ENCODE data around the gene TIAM2.
"Not testable (repeated sequence)": the region's sequence is repeated elsewhere in the genome, so short reads cannot be mapped to it uniquely, and the experiment has no call there.

The TIAM2 gene

DNA sequence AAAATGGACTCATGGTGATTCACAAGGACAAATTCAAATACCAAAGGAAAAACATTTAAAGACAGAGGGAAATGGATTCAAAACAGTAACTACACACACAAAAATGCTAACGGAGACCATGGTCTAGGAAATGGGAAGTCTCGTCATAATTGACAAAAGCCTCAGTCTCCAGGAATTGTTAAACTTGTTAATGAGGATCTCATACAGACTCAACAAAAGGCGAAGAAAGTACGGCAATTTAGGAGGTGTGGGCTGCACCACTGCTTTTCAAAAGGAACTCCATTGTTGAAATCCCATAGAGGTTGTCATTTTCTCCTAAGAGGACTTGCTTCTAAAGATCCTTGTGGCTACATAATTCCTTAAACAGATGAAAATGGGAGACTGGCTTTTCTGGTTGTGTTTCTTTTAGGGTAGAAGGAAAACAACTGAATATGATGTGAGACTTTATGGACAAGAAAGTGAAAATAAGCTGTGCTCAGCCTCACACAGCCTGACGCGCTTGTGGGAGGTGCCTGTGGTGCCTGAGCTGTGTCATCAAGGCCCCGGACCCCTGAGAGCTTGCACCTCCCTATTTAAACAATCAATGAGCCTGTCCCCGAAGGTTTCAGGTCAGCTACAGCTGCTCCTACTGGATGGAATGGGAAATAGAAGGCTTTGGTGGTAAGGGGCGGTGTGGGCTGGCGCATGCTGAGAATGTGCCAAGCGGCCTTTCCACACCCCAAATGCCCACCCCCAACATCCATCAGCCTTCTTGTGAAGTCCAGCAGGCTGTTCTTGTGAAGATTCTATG, 266.2 kb downstream of the TIAM2 start:
- no peak overlapping the region for H3K9ac ChIP-seq (ENCODE audit: low read depth, low read length)
- no peaks in the 10 kb centered on the region for H3K9me3 ChIP-seq (ENCODE audit: insufficient read depth, low read depth, low read length)
- H3K4me3 ChIP-seq (ENCODE audit: low read length): no peak overlapping the region
- H3K36me3 ChIP-seq (ENCODE audit: insufficient read depth, low read depth, low read length): peaks cover 69% of the 10 kb centered on the region
- peaks cover 18% of the 10 kb centered on the region for H3K4me1 ChIP-seq (ENCODE audit: insufficient read depth, low read length)
- H3K27me3 ChIP-seq (ENCODE audit: insufficient read depth, low read length): no peaks in the 10 kb centered on the region
- no peak overlapping the region for H3K27ac ChIP-seq (ENCODE audit: low read length)

DNA sequence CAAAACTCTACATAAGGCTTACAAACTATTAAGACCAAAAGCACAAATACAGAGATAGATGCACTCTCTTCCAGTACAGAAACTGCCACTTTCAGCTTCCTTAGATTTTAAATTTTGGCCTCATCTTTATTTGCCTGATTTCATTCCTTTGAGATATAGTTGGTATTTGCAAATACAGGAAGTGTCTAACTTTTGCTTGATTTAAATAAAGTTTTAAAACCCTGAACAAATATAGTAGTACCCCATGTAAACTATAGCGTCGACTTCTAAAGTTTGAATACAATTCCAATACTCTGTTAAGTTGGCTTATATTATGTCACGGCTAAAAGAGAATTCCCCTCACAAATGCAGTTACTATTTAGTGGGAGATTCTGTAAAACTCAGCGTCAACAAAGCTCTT, 267.5 kb downstream of the TIAM2 start:
- peaks cover 18% of the 10 kb centered on the region for H3K4me1 ChIP-seq (ENCODE audit: insufficient read depth, low read length)
- no peak overlapping the region for H3K4me3 ChIP-seq (ENCODE audit: low read length)
- no peaks in the 10 kb centered on the region for H3K9me3 ChIP-seq (ENCODE audit: insufficient read depth, low read depth, low read length)
- H3K36me3 ChIP-seq (ENCODE audit: insufficient read depth, low read depth, low read length): peaks cover 66% of the 10 kb centered on the region
- H3K27me3 ChIP-seq (ENCODE audit: insufficient read depth, low read length): no peaks in the 10 kb centered on the region
- H3K9ac ChIP-seq (ENCODE audit: low read depth, low read length): no peak overlapping the region
- H3K27ac ChIP-seq (ENCODE audit: low read length): no peak overlapping the region

DNA sequence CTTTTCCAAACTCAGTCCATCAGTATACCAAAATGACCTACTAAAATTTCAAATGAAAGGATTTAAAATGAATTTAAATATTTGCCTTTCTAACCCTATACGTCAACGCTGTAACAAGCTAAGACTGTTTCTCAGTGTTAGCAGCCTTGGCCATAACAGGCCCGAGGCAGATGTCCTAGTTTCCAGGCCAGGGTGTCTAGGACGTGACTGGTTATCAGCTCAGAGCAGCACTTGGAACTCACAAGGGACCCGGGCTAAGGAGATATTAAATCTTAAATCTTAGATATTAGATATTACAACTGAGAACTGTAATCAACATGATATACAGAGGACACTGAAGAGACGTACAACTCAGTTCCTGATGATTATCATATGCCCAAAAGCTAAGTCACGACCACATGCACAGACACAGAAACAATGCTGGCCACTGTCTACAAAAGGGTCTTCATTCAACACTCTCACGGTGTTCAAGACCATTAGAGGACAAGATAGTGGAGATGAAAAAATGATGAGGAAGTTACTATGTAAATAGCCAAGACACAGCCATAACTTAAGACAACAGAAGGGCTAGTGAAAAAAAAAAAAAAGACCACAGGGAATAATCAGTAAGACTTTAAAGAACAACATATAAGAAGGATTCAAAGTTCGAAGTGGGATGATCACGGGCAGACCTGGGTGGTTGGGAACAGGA, 268.4 kb downstream of the TIAM2 start, which contains the start of gene CLDN20:
Gene CLDN20, plus strand, starts transcription at position 641 of the 691 bp plus-strand sequence. CDS start 11,707 bp downstream, outside the sequence.
- peaks cover 58% of the 10 kb centered on the region for H3K36me3 ChIP-seq (ENCODE audit: insufficient read depth, low read depth, low read length)
- H3K9me3 ChIP-seq (ENCODE audit: insufficient read depth, low read depth, low read length): no peaks in the 10 kb centered on the region
- H3K4me3 ChIP-seq (ENCODE audit: low read length): no peak within 1 kb of the TSS; the same call in 1 of the 2 replicates
- H3K27me3 ChIP-seq (ENCODE audit: insufficient read depth, low read length): no peaks in the 10 kb centered on the region
- no peak within 1 kb of the TSS for H3K9ac ChIP-seq (ENCODE audit: low read depth, low read length)
- peaks cover 22% of the 10 kb centered on the region for H3K4me1 ChIP-seq (ENCODE audit: insufficient read depth, low read length)
- H3K27ac ChIP-seq (ENCODE audit: low read length): peak within 1 kb of the TSS; percentile 30

DNA sequence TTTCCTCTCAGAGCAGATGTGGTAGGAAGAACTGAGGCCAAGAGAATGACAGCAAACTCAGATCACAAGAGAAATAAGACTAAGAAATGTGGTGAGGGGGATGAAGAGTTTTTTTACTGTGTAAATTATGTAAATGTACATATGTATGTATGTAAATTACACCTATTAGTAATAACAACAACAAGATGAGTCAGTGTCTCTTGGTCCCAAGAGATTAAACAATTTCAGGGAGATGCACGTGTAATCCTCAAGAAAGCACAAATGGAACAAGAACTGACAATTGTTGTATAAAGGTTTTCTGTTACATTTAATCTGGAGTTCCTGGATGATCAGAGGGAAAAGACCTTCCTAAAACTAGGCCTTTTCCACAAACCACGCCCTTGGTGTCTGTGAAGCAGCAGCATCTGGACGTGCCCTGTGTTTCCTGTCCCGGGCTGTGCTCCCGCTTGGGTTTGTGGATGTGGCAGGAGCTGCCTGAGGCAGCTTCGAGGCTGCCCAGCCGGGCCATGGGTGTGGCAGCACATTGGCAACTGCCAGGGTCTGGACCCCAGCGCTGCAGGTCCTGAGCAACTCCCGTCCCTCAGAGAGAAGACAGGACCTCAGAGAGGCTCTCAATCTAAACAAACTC, 269.7 kb downstream of the TIAM2 start:
- peaks cover 49% of the 10 kb centered on the region for H3K36me3 ChIP-seq (ENCODE audit: insufficient read depth, low read depth, low read length)
- H3K4me3 ChIP-seq (ENCODE audit: low read length): no peak overlapping the region; the same call in 1 of the 2 replicates
- H3K27me3 ChIP-seq (ENCODE audit: insufficient read depth, low read length): no peaks in the 10 kb centered on the region
- H3K9me3 ChIP-seq (ENCODE audit: insufficient read depth, low read depth, low read length): no peaks in the 10 kb centered on the region
- no peak overlapping the region for H3K9ac ChIP-seq (ENCODE audit: low read depth, low read length)
- H3K4me1 ChIP-seq (ENCODE audit: insufficient read depth, low read length): peaks cover 25% of the 10 kb centered on the region
- peak overlapping the region; percentile 30 for H3K27ac ChIP-seq (ENCODE audit: low read length)

DNA sequence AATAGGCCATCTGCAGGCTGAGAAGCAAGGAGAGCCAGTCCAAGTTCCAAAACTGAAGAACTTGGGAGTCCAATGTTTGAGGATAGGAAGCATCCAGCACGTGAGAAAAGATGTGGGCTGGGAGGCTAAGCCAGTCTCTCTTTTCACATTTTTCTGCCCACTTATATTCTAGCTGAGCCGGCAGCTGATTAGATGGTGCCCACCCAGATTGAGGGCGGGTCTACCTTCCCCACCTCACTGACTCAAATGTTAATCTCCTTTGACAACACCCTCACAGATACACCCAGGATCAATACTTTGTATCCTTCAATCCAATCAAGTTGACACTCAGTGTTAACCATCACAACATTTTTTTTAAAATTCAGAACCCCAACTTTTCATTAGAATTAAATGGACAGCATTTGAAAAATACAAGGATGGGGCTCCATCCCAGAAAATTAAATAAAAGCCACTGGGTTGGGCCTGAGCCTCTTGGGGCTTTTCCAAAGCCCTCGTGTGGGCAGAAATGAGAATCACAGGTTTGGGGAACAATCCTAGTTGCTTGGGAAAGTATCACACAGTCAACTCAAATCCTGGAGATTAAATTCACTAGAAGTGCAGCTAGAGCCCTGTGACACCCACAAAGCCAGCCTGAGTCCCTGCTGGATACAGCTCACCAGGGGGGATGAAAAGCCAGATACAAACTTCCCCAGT, 270.9 kb downstream of the TIAM2 start:
- H3K4me3 ChIP-seq (ENCODE audit: low read length): no peak overlapping the region
- no peak overlapping the region for H3K27ac ChIP-seq (ENCODE audit: low read length)
- peaks cover 43% of the 10 kb centered on the region for H3K36me3 ChIP-seq (ENCODE audit: insufficient read depth, low read depth, low read length)
- H3K27me3 ChIP-seq (ENCODE audit: insufficient read depth, low read length): no peaks in the 10 kb centered on the region
- H3K9me3 ChIP-seq (ENCODE audit: insufficient read depth, low read depth, low read length): no peaks in the 10 kb centered on the region
- H3K4me1 ChIP-seq (ENCODE audit: insufficient read depth, low read length): peaks cover 25% of the 10 kb centered on the region
- H3K9ac ChIP-seq (ENCODE audit: low read depth, low read length): no peak overlapping the region

DNA sequence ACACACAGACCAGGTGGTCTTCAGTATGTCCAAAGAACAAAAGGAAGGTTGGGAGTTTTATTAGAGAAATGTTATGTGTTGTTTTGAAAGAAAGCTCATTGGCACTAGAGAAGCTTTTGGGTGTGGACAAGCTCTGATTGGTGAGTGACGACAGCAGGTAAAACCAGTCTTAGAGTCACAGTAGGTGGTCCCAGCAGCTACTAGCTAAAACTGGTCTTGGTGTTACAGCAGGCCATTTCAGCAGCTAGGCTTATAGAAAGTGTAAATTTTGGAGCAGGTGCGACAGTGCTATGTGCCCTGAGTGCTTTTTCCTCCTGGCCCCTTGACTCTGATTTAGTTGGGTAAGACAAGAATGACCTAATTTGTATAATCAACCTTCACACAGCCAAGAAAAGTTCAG, 272.3 kb downstream of the TIAM2 start:
- Histone ChIP-seq H3K27me3 (ENCODE audit: insufficient read depth, low read length) (no peaks in the 10 kb centered on the region), H3K4me3 (ENCODE audit: low read length) (no peak overlapping the region), H3K4me1 (ENCODE audit: insufficient read depth, low read length) (peaks cover 24% of the 10 kb centered on the region), H3K27ac (ENCODE audit: low read length) (no peak overlapping the region), H3K9ac (ENCODE audit: low read depth, low read length) (no peak overlapping the region), H3K36me3 (ENCODE audit: insufficient read depth, low read depth, low read length) (peaks cover 45% of the 10 kb centered on the region), H3K9me3 (ENCODE audit: insufficient read depth, low read depth, low read length) (no peaks in the 10 kb centered on the region)

DNA sequence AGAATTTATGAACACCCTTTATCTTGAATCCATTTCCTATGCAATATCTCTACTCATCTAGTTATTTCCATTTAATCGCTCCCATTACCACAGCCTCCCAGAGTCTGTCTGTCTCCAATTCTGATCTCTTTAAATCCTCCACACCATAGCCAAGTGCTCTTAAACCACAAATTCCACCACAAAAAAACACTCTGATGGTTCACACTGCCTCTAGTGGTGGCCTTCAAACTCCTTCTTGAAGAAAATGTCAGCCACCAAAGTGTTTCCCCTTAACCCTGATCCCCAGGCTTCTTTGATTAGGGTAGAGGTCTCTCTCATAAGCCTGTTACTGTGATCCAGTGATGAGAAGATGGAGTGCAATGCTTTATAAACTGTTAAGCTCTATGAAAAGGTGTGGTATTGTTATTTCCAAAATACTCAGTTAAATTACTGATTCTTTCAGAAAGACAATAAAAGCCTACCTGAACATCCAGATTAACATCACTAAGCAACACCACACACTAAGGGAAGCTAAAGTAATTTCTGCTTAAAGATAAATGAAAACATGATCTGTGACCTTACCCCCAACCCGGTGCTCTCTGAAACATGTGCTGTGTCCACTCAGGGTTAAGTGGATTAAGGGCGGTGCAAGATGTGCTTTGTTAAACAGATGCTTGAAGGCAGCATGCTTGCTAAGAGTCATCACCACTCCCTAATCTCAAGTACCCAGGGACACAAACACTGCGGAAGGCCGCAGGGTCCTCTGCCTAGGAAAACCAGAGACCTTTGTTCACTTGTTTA, 273.2 kb downstream of the TIAM2 start:
- not testable (repeated sequence) for H3K27me3 ChIP-seq (ENCODE audit: insufficient read depth, low read length); H3K4me3 ChIP-seq (ENCODE audit: low read length); H3K9ac ChIP-seq (ENCODE audit: low read depth, low read length); H3K9me3 ChIP-seq (ENCODE audit: insufficient read depth, low read depth, low read length)
- peaks cover 29% of the 10 kb centered on the region for H3K4me1 ChIP-seq (ENCODE audit: insufficient read depth, low read length)
- peaks cover 51% of the 10 kb centered on the region for H3K36me3 ChIP-seq (ENCODE audit: insufficient read depth, low read depth, low read length)
- peak overlapping the region; percentile 29 for H3K27ac ChIP-seq (ENCODE audit: low read length)

DNA sequence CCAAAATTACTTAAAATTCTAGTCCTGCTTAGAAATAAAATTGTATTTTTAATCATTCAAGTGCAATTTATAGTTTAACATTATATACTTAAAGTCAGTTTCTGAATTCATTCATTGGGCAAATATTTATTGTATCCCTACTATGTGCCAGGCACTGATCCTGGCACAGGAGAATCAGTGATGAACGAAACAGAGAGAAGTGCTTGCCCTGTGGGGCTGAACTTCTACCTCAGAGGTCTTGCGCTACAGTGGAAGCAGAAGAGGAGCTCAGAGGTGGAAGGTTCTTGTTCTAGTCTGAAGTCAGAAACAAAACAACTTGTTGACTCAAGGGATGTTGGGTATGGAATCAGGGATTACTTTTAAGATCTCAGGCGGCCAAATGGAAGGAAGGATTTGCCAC, 274.6 kb downstream of the TIAM2 start:
- Histone ChIP-seq H3K36me3 (ENCODE audit: insufficient read depth, low read depth, low read length) (peaks cover 39% of the 10 kb centered on the region), H3K9me3 (ENCODE audit: insufficient read depth, low read depth, low read length) (no peaks in the 10 kb centered on the region), H3K4me3 (ENCODE audit: low read length) (no peak overlapping the region), H3K27ac (ENCODE audit: low read length) (no peak overlapping the region), H3K4me1 (ENCODE audit: insufficient read depth, low read length) (peaks cover 34% of the 10 kb centered on the region), H3K27me3 (ENCODE audit: insufficient read depth, low read length) (no peaks in the 10 kb centered on the region), H3K9ac (ENCODE audit: low read depth, low read length) (no peak overlapping the region)

DNA sequence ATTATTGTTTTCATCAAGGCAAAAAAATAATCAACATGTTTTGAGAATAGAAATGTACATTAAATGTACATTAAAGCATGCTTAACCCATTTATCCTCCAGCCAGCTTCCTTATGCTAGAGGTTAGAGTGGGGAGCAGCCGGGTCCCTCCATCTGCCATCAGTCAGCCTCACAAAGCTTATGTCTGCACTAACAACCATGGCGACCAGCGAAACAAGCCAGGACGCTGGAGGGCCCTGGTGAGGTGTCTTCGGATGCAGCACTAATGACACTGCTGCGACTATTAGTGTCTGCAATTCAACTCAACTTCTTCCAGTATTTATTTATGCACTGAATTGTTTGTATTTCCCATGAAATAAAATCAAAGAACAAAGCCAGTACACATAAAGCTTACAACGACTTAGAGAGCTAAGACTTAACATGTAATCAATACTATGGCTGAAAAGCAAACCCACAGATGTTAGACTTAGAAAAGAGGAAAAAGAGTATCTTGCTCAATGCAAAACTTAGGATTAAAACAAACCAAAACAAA, 275.5 kb downstream of the TIAM2 start:
- Histone ChIP-seq H3K9me3 (ENCODE audit: insufficient read depth, low read depth, low read length) (no peaks in the 10 kb centered on the region), H3K36me3 (ENCODE audit: insufficient read depth, low read depth, low read length) (peaks cover 39% of the 10 kb centered on the region), H3K4me1 (ENCODE audit: insufficient read depth, low read length) (peaks cover 33% of the 10 kb centered on the region), H3K4me3 (ENCODE audit: low read length) (no peak overlapping the region), H3K27ac (ENCODE audit: low read length) (no peak overlapping the region), H3K27me3 (ENCODE audit: insufficient read depth, low read length) (no peaks in the 10 kb centered on the region), H3K9ac (ENCODE audit: low read depth, low read length) (no peak overlapping the region)

DNA sequence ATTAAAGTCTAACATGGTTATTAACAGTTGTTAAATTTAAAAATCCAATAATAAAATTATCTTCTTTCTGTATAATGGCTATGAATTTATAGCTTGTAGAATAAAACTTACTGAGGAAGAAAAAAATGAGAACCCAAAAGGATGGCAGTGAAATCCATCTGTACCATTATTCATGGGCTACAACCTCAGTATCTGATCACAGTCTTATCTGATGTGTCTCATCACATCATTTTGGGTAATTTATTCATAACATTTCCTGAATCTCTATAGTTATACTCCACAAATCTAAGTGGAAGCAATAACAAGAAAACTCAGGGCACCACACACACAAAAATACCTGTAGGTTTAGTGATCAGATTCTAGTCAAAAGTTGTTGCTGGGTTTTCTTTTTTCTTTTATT, 276.0 kb downstream of the TIAM2 start:
- H3K4me3 ChIP-seq (ENCODE audit: low read length): no peak overlapping the region
- peaks cover 41% of the 10 kb centered on the region for H3K36me3 ChIP-seq (ENCODE audit: insufficient read depth, low read depth, low read length)
- H3K4me1 ChIP-seq (ENCODE audit: insufficient read depth, low read length): peaks cover 33% of the 10 kb centered on the region
- H3K27me3 ChIP-seq (ENCODE audit: insufficient read depth, low read length): no peaks in the 10 kb centered on the region
- H3K9ac ChIP-seq (ENCODE audit: low read depth, low read length): no peak overlapping the region
- no peaks in the 10 kb centered on the region for H3K9me3 ChIP-seq (ENCODE audit: insufficient read depth, low read depth, low read length)
- H3K27ac ChIP-seq (ENCODE audit: low read length): no peak overlapping the region

Measured in iPS-20b (cell line).